ENCODE measurements around the gene WDR6.
"Not testable (repeated sequence)": the region's sequence is repeated elsewhere in the genome, so short reads cannot be mapped to it uniquely, and the experiment has no call there.

WDR6 gene

DNA sequence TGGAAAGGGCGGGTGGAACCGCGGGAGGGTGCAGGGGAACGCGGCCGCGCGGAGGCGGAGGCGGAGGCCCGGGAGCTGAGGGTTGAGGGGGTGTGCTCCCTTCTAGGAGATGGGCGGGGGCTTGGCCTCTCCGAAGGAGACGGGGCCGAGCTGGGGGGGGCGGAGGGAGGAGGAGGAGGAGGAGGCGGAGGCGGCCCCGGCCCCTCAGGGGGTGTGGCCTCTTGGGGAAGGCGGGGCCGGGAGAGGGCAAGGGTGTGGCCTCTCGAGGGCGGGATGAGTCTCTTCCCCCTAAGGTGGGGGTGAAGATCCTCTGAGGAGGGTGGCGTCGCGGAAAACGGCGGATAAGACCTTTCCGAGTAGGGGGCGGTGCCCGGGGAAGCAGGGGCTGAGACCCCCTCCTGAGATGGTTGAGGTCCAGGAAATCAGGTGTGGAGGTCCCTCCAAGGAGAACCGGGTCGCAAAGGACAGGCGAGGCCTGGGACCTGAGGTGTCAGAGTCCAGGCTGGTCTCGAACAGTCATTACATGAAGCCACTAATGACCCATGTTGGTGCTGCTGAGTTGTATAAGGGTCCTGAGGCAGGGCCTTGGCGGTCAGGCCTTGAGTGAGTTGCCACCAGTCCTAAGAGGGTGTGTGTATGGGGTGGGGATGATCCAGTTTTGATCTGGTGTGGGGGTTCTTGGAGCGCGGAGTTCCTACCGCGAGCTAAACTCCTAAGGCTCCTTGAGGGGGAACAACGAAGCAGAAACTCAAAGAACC lies 759 bp downstream of the WDR6 start:
- peaks cover 0 to 31% of the 10 kb centered on the region in 2 donors for H3K4me1 ChIP-seq (ENCODE audit: control insufficient read depth in 1 of 2, insufficient read depth in 2 of 2, low read length in 2 of 2)
- H3K36me3 ChIP-seq (ENCODE audit: control insufficient read depth in 1 of 2, insufficient read depth in 2 of 2, low read length in 2 of 2): peaks cover 11 to 18% of the 10 kb centered on the region in 2 donors
- H3K27me3 ChIP-seq (ENCODE audit: low read depth, low read length): no peaks in the 10 kb centered on the region
- no peaks in the 10 kb centered on the region for H3K9me3 ChIP-seq (ENCODE audit: control insufficient read depth in 1 of 2, low read length in 2 of 2)
- H3K27ac ChIP-seq (ENCODE audit: low read length): peak overlapping the region; percentile 95
- peak overlapping the region; percentile 77 to 87 for H3K4me3 ChIP-seq (ENCODE audit: low read depth in 1 of 2, low read length in 2 of 2)

DNA sequence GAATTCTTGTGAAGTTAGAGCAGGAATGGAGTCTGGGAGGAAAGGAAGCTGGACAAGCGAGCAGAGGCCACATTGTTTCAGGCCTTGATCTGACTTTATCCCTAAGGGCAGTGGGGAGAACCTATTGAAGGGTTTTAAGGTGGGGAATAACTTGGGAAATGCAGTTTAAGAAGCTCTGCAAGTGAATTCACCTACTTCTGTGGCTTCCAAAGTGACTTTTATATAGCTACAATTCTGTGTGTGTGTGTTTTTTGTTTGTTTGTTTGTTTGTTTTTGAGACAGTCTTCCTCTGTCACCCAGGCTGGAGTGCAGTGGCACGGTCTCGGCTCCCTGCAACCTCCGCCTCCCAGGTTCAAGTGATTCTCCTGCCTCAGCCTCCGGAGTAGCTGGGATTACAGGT lies 1.4 kb downstream of the WDR6 start:
- Histone ChIP-seq H3K36me3 (ENCODE audit: control insufficient read depth in 1 of 2, insufficient read depth in 2 of 2, low read length in 2 of 2) (peaks cover 11 to 23% of the 10 kb centered on the region in 2 donors), H3K4me3 (ENCODE audit: low read depth in 1 of 2, low read length in 2 of 2) (peak overlapping the region; percentile 77 to 87), H3K4me1 (ENCODE audit: control insufficient read depth in 1 of 2, insufficient read depth in 2 of 2, low read length in 2 of 2) (peaks cover 0 to 33% of the 10 kb centered on the region in 2 donors), H3K27ac (ENCODE audit: low read length) (peak overlapping the region; percentile 75)
- H3K27me3 ChIP-seq (ENCODE audit: low read depth, low read length); H3K9me3 ChIP-seq (ENCODE audit: control insufficient read depth in 1 of 2, low read length in 2 of 2): not testable (repeated sequence)

DNA sequence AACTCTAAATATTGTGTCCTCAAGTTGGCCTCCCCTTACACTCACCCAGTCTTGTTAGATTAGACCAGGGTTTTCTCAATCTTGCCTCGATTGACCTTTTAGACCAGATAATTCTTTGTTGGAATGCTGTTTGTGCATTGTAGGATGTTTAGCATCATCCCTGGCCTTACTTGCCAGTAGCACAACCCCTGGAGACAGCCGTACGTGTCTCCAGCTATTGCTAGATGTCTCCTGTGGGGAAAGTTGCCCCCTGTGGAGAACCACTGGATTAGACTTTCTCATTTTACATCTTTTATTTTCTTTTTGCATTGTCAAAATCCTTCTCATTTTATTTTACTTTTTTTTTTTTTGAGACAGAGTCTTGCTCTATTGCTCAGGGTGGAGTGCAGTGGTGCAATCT lies 2.2 kb downstream of the WDR6 start:
- peaks cover 0 to 33% of the 10 kb centered on the region in 2 donors for H3K4me1 ChIP-seq (ENCODE audit: control insufficient read depth in 1 of 2, insufficient read depth in 2 of 2, low read length in 2 of 2)
- no peaks in the 10 kb centered on the region for H3K27me3 ChIP-seq (ENCODE audit: low read depth, low read length)

DNA sequence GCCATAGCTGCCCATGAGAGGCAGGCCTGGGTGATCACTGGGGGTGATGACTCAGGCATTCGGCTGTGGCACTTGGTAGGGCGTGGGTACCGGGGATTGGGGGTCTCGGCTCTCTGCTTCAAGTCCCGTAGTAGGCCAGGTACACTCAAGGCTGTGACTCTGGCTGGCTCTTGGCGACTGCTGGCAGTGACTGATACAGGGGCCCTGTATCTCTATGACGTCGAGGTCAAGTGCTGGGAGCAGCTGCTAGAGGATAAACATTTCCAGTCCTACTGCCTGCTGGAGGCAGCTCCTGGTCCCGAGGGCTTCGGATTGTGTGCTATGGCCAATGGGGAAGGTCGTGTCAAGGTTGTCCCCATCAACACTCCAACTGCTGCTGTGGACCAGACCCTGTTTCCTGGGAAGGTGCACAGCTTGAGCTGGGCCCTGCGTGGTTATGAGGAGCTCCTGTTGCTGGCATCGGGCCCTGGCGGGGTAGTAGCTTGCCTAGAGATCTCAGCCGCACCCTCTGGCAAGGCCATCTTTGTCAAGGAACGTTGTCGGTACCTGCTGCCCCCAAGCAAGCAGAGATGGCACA lies 5.3 kb downstream of the WDR6 start:
- Histone ChIP-seq H3K4me3 (ENCODE audit: low read depth in 1 of 2, low read length in 2 of 2) (no peak overlapping the region), H3K4me1 (ENCODE audit: control insufficient read depth in 1 of 2, insufficient read depth in 2 of 2, low read length in 2 of 2) (peaks cover 3 to 30% of the 10 kb centered on the region in 2 donors), H3K27ac (ENCODE audit: low read length) (no peak overlapping the region), H3K9me3 (ENCODE audit: control insufficient read depth in 1 of 2, low read length in 2 of 2) (no peaks in the 10 kb centered on the region), H3K36me3 (ENCODE audit: control insufficient read depth in 1 of 2, insufficient read depth in 2 of 2, low read length in 2 of 2) (peaks cover 35 to 53% of the 10 kb centered on the region in 2 donors), H3K27me3 (ENCODE audit: low read depth, low read length) (no peaks in the 10 kb centered on the region)

More for the DNA sequence above, 2.2 kb downstream of the WDR6 start:
- H3K9me3 ChIP-seq (ENCODE audit: control insufficient read depth in 1 of 2, low read length in 2 of 2): no peaks in the 10 kb centered on the region
- peaks cover 13 to 31% of the 10 kb centered on the region in 2 donors for H3K36me3 ChIP-seq (ENCODE audit: control insufficient read depth in 1 of 2, insufficient read depth in 2 of 2, low read length in 2 of 2)
- no peak overlapping the region for H3K4me3 ChIP-seq (ENCODE audit: low read depth in 1 of 2, low read length in 2 of 2)
- H3K27ac ChIP-seq (ENCODE audit: low read length): no peak overlapping the region

DNA sequence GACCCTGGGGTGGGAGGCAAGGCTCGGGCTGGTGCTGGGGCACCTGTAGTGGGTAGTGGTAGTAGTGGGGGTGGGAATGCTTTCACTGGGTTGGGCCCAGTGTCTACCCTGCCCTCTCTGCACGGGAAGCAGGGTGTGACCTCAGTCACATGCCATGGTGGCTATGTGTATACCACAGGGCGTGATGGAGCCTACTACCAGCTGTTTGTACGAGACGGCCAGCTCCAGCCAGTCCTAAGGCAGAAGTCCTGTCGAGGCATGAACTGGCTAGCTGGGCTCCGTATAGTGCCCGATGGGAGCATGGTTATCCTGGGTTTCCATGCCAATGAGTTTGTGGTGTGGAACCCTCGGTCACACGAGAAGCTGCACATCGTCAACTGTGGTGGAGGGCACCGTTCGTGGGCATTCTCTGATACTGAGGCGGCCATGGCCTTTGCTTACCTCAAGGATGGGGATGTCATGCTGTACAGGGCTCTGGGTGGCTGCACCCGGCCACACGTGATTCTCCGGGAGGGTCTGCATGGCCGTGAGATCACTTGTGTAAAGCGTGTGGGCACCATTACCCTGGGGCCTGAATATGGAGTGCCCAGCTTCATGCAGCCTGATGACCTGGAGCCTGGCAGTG lies 6.0 kb downstream of the WDR6 start:
- Histone ChIP-seq H3K36me3 (ENCODE audit: control insufficient read depth in 1 of 2, insufficient read depth in 2 of 2, low read length in 2 of 2) (peaks cover 35 to 53% of the 10 kb centered on the region in 2 donors), H3K4me3 (ENCODE audit: low read depth in 1 of 2, low read length in 2 of 2) (no peak overlapping the region), H3K27me3 (ENCODE audit: low read depth, low read length) (no peaks in the 10 kb centered on the region), H3K9me3 (ENCODE audit: control insufficient read depth in 1 of 2, low read length in 2 of 2) (no peaks in the 10 kb centered on the region), H3K4me1 (ENCODE audit: control insufficient read depth in 1 of 2, insufficient read depth in 2 of 2, low read length in 2 of 2) (peaks cover 4 to 29% of the 10 kb centered on the region in 2 donors), H3K27ac (ENCODE audit: low read length) (no peak overlapping the region)

DNA sequence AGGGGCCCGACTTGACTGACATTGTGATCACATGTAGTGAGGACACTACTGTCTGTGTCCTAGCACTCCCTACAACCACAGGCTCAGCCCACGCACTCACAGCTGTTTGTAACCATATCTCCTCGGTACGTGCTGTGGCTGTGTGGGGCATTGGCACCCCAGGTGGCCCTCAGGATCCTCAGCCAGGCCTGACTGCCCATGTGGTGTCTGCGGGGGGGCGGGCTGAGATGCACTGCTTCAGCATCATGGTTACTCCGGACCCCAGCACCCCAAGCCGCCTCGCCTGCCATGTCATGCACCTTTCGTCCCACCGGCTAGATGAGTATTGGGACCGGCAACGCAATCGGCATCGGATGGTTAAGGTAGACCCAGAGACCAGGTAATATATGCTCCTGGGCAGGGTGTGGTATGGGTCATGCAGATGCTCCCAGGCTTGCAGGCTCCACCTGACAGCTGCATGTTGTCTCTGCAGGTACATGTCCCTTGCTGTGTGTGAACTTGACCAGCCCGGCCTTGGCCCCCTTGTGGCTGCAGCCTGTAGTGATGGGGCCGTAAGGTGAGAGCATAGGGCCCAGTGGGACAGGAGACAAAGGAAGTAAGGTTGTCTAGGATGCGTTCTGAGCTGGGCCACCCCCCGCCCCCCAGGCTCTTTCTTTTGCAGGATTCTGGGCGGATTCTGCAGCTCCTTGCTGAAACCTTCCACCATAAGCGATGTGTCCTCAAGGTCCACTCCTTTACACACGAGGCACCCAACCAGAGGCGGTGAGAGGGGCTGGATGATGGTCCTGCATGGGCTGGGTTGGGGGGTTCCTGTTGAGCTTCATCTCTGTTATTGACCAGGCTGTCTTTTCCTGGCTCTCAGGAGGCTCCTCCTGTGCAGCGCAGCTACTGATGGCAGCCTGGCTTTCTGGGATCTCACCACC lies 6.8 kb downstream of the WDR6 start:
- H3K36me3 ChIP-seq (ENCODE audit: control insufficient read depth in 1 of 2, insufficient read depth in 2 of 2, low read length in 2 of 2): peaks cover 35 to 53% of the 10 kb centered on the region in 2 donors
- H3K4me3 ChIP-seq (ENCODE audit: low read depth in 1 of 2, low read length in 2 of 2): no peak overlapping the region
- peaks cover 4 to 23% of the 10 kb centered on the region in 2 donors for H3K4me1 ChIP-seq (ENCODE audit: control insufficient read depth in 1 of 2, insufficient read depth in 2 of 2, low read length in 2 of 2)
- no peak overlapping the region for H3K27ac ChIP-seq (ENCODE audit: low read length)
- no peaks in the 10 kb centered on the region for H3K9me3 ChIP-seq (ENCODE audit: control insufficient read depth in 1 of 2, low read length in 2 of 2)
- no peaks in the 10 kb centered on the region for H3K27me3 ChIP-seq (ENCODE audit: low read depth, low read length)

DNA sequence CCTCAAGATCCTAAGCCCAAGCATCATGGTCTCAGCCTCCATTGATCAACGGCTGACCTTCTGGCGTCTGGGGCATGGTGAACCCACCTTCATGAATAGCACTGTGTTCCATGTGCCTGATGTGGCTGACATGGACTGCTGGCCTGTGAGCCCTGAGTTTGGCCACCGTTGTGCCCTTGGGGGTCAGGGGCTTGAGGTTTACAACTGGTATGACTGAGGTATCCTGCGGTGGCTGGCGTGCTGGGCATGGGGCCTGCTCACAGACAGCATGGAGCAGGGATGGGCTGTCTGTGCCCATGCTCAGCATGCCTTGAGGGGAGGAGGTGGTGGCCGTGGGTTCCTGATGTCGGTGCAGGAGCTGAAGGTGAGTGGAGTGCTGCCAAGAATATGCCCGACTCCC lies 7.9 kb downstream of the WDR6 start:
- Histone ChIP-seq H3K4me1 (ENCODE audit: control insufficient read depth in 1 of 2, insufficient read depth in 2 of 2, low read length in 2 of 2) (peaks cover 4 to 33% of the 10 kb centered on the region in 2 donors), H3K36me3 (ENCODE audit: control insufficient read depth in 1 of 2, insufficient read depth in 2 of 2, low read length in 2 of 2) (peaks cover 35 to 53% of the 10 kb centered on the region in 2 donors), H3K27ac (ENCODE audit: low read length) (no peak overlapping the region), H3K4me3 (ENCODE audit: low read depth in 1 of 2, low read length in 2 of 2) (no peak overlapping the region), H3K9me3 (ENCODE audit: control insufficient read depth in 1 of 2, low read length in 2 of 2) (no peaks in the 10 kb centered on the region), H3K27me3 (ENCODE audit: low read depth, low read length) (no peaks in the 10 kb centered on the region)

DNA sequence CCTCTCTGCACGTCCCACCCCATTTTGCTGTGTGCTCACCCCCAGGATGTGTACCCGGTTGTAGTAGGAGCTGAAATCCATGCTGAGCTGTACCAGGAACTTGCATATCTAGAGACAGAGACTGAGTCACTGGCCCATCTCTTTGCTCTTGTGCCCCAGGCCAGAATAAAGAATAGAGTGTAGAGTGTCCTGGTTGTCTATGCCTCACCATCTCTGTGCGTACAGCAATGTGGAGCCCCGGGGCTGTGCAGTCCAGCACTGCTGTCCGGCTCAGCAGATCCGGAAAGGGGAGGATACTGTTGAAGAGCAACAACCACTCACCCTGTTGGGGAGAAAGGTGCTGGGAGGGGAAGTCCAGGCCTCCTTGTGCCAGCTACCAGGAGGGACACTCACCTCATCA lies 8.6 kb downstream of the WDR6 start:
- Histone ChIP-seq H3K9me3 (ENCODE audit: control insufficient read depth in 1 of 2, low read length in 2 of 2) (no peaks in the 10 kb centered on the region), H3K4me1 (ENCODE audit: control insufficient read depth in 1 of 2, insufficient read depth in 2 of 2, low read length in 2 of 2) (peaks cover 4 to 40% of the 10 kb centered on the region in 2 donors), H3K36me3 (ENCODE audit: control insufficient read depth in 1 of 2, insufficient read depth in 2 of 2, low read length in 2 of 2) (peaks cover 35 to 53% of the 10 kb centered on the region in 2 donors), H3K27ac (ENCODE audit: low read length) (no peak overlapping the region), H3K4me3 (ENCODE audit: low read depth in 1 of 2, low read length in 2 of 2) (no peak overlapping the region), H3K27me3 (ENCODE audit: low read depth, low read length) (no peaks in the 10 kb centered on the region)

DNA sequence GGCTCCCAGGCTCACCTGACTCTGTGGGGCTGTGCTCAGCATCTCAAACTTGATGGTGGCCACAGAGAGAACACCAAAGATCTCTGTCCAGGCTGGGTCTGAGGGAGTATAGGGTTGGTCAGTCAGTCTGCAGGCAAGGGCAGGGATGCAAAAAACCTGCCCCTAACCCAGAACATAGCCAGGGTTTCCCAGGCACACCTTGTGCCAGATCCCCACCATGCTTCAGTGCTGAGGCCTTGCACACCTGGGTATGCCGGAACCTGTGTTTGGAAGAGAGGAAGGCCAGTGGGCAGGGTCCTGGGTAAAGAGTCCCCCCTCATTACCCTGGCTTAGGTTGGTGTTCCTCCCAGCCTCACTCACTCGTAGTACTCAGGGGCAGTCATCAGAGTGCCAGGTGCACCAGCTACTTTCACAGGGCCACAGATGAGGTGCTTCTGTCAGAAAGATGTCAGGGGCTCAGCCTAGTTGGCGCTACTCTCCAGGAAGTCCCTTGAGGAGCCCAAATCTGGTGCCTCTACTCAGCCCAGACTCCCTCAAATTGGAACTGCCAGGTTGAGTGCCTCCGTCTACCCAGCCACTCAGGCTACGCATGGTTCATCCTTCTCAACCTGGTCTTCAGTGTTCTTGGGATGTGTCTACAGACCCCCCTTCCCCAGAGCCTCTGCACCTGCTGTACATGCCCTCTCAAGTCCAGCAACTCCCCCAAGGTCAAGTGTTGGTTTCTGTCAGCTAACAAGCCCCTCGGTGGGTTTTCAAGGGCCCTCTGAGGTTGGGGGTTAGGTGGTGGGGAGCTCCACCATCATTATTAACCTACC lies 9.4 kb downstream of the WDR6 start:
- Histone ChIP-seq H3K27me3 (ENCODE audit: low read depth, low read length) (no peaks in the 10 kb centered on the region), H3K9me3 (ENCODE audit: control insufficient read depth in 1 of 2, low read length in 2 of 2) (no peaks in the 10 kb centered on the region), H3K4me3 (ENCODE audit: low read depth in 1 of 2, low read length in 2 of 2) (no peak overlapping the region), H3K36me3 (ENCODE audit: control insufficient read depth in 1 of 2, insufficient read depth in 2 of 2, low read length in 2 of 2) (peaks cover 31 to 48% of the 10 kb centered on the region in 2 donors), H3K27ac (ENCODE audit: low read length) (no peak overlapping the region), H3K4me1 (ENCODE audit: control insufficient read depth in 1 of 2, insufficient read depth in 2 of 2, low read length in 2 of 2) (peaks cover 4 to 40% of the 10 kb centered on the region in 2 donors)

DNA sequence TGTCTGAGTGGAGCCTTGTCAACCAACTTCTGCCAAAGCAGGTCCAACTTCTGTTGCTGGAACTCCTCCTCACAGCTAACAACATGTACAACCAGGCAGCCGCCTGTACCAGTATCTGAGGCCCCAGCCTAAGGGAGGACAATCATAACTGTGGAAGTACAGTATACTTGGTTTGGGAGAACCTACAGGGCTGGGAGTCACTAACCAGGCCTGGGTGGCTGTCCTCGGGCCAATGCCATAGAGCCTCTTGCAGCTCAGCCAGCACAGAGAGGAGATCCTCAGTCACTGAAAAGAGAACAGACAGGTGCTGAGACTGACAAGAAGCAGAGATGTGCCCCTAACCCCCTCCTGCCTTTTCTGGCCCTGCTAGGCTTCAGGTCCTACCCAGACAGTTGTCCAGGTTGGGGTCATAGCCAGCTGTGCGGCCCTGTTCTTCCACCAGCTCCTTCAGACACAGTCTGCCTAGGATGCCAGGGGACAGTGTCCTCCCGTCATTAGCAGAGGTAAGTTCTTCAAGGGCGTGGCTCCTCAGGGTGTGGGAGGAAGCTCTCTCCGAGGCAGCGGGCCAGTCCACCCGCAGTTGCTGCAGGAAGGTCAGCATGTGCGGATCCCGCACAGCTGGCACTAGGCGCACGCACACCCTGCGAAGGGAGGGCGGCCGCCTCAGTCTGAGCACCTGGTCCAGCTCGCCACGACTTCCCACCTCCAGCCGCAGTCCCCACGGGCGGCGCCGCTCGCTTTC lies 10.2 kb downstream of the WDR6 start:
- Histone ChIP-seq H3K9me3 (ENCODE audit: control insufficient read depth in 1 of 2, low read length in 2 of 2) (no peaks in the 10 kb centered on the region), H3K27ac (ENCODE audit: low read length) (peak overlapping the region; percentile 4), H3K27me3 (ENCODE audit: low read depth, low read length) (no peaks in the 10 kb centered on the region), H3K36me3 (ENCODE audit: control insufficient read depth in 1 of 2, insufficient read depth in 2 of 2, low read length in 2 of 2) (peaks cover 24 to 41% of the 10 kb centered on the region in 2 donors), H3K4me3 (ENCODE audit: low read depth in 1 of 2, low read length in 2 of 2) (peak overlapping the region; percentile 72 to 88), H3K4me1 (ENCODE audit: control insufficient read depth in 1 of 2, insufficient read depth in 2 of 2, low read length in 2 of 2) (peaks cover 4 to 35% of the 10 kb centered on the region in 2 donors)
